Osteoblast (primary cell): ENCODE data around the gene CDKN1C. TPM values are rescaled to one million over a fixed set of nuclear protein-coding genes. Genes with fewer than 3 reads are reported as not detected.

Source experiments
- DNase-seq: peaks from one replicate; pipeline ENCODE4 v3.0.0; 2011; ENCODE audit warnings: low spot score, mixed read lengths; ENCODE audit not compliant: insufficient read length; ENCODE audit errors: missing footprints
- H2AFZ ChIP-seq: 2 replicates; pipeline ENCODE4 v1.6.0; 2011; ENCODE audit warnings: mild to moderate bottlenecking, low read length
- H3K27ac ChIP-seq: 2 replicates; pipeline ENCODE4 v1.5.1; 2011; ENCODE audit warnings: mild to moderate bottlenecking, low read depth, low read length, moderate library complexity
- H3K27me3 ChIP-seq: 2 replicates; pipeline ENCODE4 v1.6.0; 2012; ENCODE audit warnings: mild to moderate bottlenecking, control low read depth, inconsistent platforms, low read length, moderate library complexity; ENCODE audit not compliant: insufficient read depth
- H3K36me3 ChIP-seq: 2 replicates; pipeline ENCODE4 v1.5.1; 2011; ENCODE audit warnings: mild to moderate bottlenecking, low read length, control low read depth, moderate library complexity; ENCODE audit not compliant: insufficient read depth
- H3K4me1 ChIP-seq: 2 replicates; pipeline ENCODE4 v1.5.1; 2011; ENCODE audit warnings: mild to moderate bottlenecking, low read length, control low read depth, moderate library complexity; ENCODE audit not compliant: insufficient read depth
- H3K4me2 ChIP-seq: 2 replicates; pipeline ENCODE4 v1.6.0; 2011; ENCODE audit warnings: mild to moderate bottlenecking, low read length; ENCODE audit not compliant: insufficient read depth
- H3K4me3 ChIP-seq: fragments of 200-600 bp; sonication (generic); 3 replicates; pipeline ENCODE4 v1.5.1; 2012; ENCODE audit warnings: mild to moderate bottlenecking, low read length, inconsistent platforms; ENCODE audit not compliant: insufficient read depth
- H3K79me2 ChIP-seq: 2 replicates; pipeline ENCODE4 v1.6.0; 2012; ENCODE audit warnings: mild to moderate bottlenecking, low read length, control low read depth, inconsistent platforms; ENCODE audit not compliant: insufficient read depth
- H3K9me3 ChIP-seq: 2 replicates; pipeline ENCODE4 v1.5.1; 2011; ENCODE audit warnings: low read depth, low read length, control low read depth
- H4K20me1 ChIP-seq: 2 replicates; pipeline ENCODE4 v1.6.0; 2012; ENCODE audit warnings: mild to moderate bottlenecking, low read length, control low read depth; ENCODE audit not compliant: insufficient read depth
- CTCF ChIP-seq: IDR thresholded peaks from 2 replicates; pipeline ENCODE4 v1.5.1; 2011; ENCODE audit warnings: mild to moderate bottlenecking, low read depth, low read length, moderate library complexity; ENCODE audit errors: extremely low read depth
- total RNA-seq: library from RNA; depleted of rRNA; stranded (reverse); fragments of >200 nt; gene quantifications from 2 replicates; pipeline ENCODE4 v1.2.3, GENCODE V29; 2012

CDKN1C gene
- total RNA-seq, 1 donor = 10.9 TPM

GRCh38 chr11:2869134-2869526, 16.4 kb downstream of the CDKN1C start:
- Histone ChIP-seq H3K79me2 (no peaks in the 10 kb centered on the region), H3K36me3 (no peaks in the 10 kb centered on the region), H3K4me2 (no peak overlapping the region), H2AFZ (no peak overlapping the region), H3K27ac (no peak overlapping the region), H3K27me3 (peaks cover 38% of the 10 kb centered on the region), H4K20me1 (no peaks in the 10 kb centered on the region), H3K4me3 (no peak overlapping the region), H3K9me3 (no peaks in the 10 kb centered on the region), H3K4me1 (no peaks in the 10 kb centered on the region)
- no peak for DNase-seq
- TF ChIP-seq CTCF = no peak

DNA sequence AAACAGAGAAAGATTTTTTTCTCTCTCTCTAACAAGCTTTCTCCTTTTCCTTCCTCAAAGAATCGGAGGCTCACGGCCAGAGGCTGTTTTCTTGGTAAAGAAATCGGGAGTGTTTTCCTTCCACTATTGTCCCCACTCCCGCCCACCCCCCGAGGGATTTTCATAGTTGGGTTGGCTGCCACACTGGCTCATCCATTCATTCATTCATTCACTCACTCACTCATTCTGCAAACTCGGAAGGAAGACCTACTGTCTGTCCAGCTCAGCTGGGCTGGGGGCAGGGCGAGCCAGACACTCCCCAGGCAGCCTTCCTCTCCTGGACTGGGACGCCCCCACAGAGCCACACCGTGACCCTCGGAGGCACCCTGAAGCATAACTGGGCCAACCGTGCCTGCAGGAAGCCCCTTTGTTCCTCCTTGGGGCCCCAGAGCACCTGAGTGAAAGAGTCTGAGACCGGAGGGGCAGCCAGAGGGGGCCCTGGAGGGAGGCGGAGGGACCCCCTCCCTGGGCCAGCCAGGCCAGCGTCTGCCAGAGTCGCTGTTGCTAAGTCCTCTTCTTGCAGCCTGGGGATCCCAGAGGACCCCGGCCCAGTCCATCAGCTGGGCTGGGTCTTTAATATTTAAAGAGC, 17.0 kb downstream of the CDKN1C start:
- Histone ChIP-seq H3K4me1 (no peaks in the 10 kb centered on the region), H3K79me2 (no peaks in the 10 kb centered on the region), H2AFZ (no peak overlapping the region), H3K4me3 (no peak overlapping the region), H3K27me3 (peaks cover 38% of the 10 kb centered on the region), H3K36me3 (no peaks in the 10 kb centered on the region), H3K9me3 (no peaks in the 10 kb centered on the region), H4K20me1 (no peaks in the 10 kb centered on the region), H3K27ac (no peak overlapping the region), H3K4me2 (no peak overlapping the region)
- DNase-seq = no peak
- TF ChIP-seq CTCF = no peak

- no peak overlapping the region for H3K27ac ChIP-seq
- DNase-seq = no peak
- no peak for TF ChIP-seq CTCF
- H3K4me3 ChIP-seq = no peak overlapping the region
- no peaks in the 10 kb centered on the region for H3K79me2 ChIP-seq
- H3K36me3 ChIP-seq = no peaks in the 10 kb centered on the region
- H3K9me3 ChIP-seq = no peaks in the 10 kb centered on the region
- no peaks in the 10 kb centered on the region for H3K4me1 ChIP-seq
- H2AFZ ChIP-seq = no peak overlapping the region
- no peaks in the 10 kb centered on the region for H4K20me1 ChIP-seq
- H3K4me2 ChIP-seq = no peak overlapping the region
- H3K27me3 ChIP-seq = peaks cover 38% of the 10 kb centered on the region
Measured at GRCh38 chr11:2867722-2868505, 17.7 kb downstream of the CDKN1C start.

- no peak for DNase-seq
- Histone ChIP-seq H3K27ac (no peak overlapping the region), H2AFZ (no peak overlapping the region), H3K4me1 (no peaks in the 10 kb centered on the region), H3K79me2 (no peaks in the 10 kb centered on the region), H4K20me1 (no peaks in the 10 kb centered on the region), H3K4me2 (no peak overlapping the region), H3K27me3 (peaks cover 38% of the 10 kb centered on the region), H3K9me3 (no peaks in the 10 kb centered on the region), H3K4me3 (no peak overlapping the region), H3K36me3 (no peaks in the 10 kb centered on the region)
- no peak for TF ChIP-seq CTCF
Measured at GRCh38 chr11:2867142-2867541, 18.4 kb downstream of the CDKN1C start.
